Neural progenitor cell (in vitro differentiated cells): ENCODE results near the gene MAN2A1. TPM values are rescaled to one million over a fixed set of nuclear protein-coding genes. Genes with fewer than 3 reads are reported as not detected.

Source experiments
- DNase-seq: peaks from one replicate; pipeline ENCODE4 v3.0.0-alpha.2; 2016; ENCODE audit warnings: low spot score
- H2AFZ ChIP-seq: fragments of 200-600 bp; sonication (generic); replicated peaks from 2 replicates; pipeline ENCODE4 v1.6.1; 2016; ENCODE audit warnings: antibody characterized with exemption
- H3F3A ChIP-seq: fragments of 200-600 bp; sonication (generic); 2 replicates; pipeline ENCODE4 v1.6.1; 2016; ENCODE audit warnings: antibody characterized with exemption, low read depth
- H3K27ac ChIP-seq: fragments of 200-600 bp; sonication (generic); 2 replicates; pipeline ENCODE4 v1.5.1; 2016; ENCODE audit warnings: mild to moderate bottlenecking
- H3K27me3 ChIP-seq: fragments of 200-600 bp; sonication (generic); 2 replicates; pipeline ENCODE4 v1.6.1; 2016; ENCODE audit warnings: mild to moderate bottlenecking, moderate library complexity
- H3K36me3 ChIP-seq: fragments of 200-600 bp; sonication (generic); 2 replicates; pipeline ENCODE4 v1.5.1; 2016
- H3K4me1 ChIP-seq: fragments of 200-600 bp; sonication (generic); 2 replicates; pipeline ENCODE4 v1.6.1; 2016; ENCODE audit warnings: mixed run types
- H3K4me2 ChIP-seq: fragments of 200-600 bp; sonication (generic); 2 replicates; pipeline ENCODE4 v1.6.1; 2016
- H3K4me3 ChIP-seq: fragments of 200-600 bp; sonication (generic); 2 replicates; pipeline ENCODE4 v1.5.1; 2016
- H3K79me2 ChIP-seq: fragments of 200-600 bp; sonication (generic); 2 replicates; pipeline ENCODE4 v1.6.1; 2016; ENCODE audit warnings: low read depth
- H3K9ac ChIP-seq: fragments of 200-600 bp; sonication (generic); 2 replicates; pipeline ENCODE4 v1.6.1; 2016
- H3K9me3 ChIP-seq: fragments of 200-600 bp; sonication (generic); 2 replicates; pipeline ENCODE4 v1.5.1; 2016; ENCODE audit warnings: low read depth
- H4K20me1 ChIP-seq: fragments of 200-600 bp; sonication (generic); 2 replicates; pipeline ENCODE4 v1.6.1; 2016; ENCODE audit warnings: low read depth
- H3K27ac Mint-ChIP-seq: 3 replicates; pipeline ENCODE4 v1.8.0; 2021; ENCODE audit warnings: mixed read lengths
- H3K27me3 Mint-ChIP-seq: 2 replicates; pipeline ENCODE4 v1.8.0; 2022; ENCODE audit warnings: low read depth, mild to moderate bottlenecking, inconsistent platforms, moderate library complexity, mixed read lengths; ENCODE audit not compliant: insufficient read depth
- H3K36me3 Mint-ChIP-seq: 3 replicates; pipeline ENCODE4 v1.8.0; 2021; ENCODE audit warnings: mixed read lengths
- H3K4me1 Mint-ChIP-seq: 3 replicates; pipeline ENCODE4 v1.8.0; 2021; ENCODE audit warnings: mixed read lengths
- H3K4me3 Mint-ChIP-seq: 3 replicates; pipeline ENCODE4 v1.8.0; 2021; ENCODE audit warnings: mild to moderate bottlenecking, moderate library complexity, mixed read lengths
- H3K9me3 Mint-ChIP-seq: 3 replicates; pipeline ENCODE4 v1.8.0; 2020; ENCODE audit warnings: mixed read lengths
- CTCF ChIP-seq: fragments of 200-600 bp; sonication (generic); IDR thresholded peaks from 2 replicates; pipeline ENCODE4 v1.5.1; 2017; ENCODE audit warnings: antibody characterized with exemption, mild to moderate bottlenecking
- EZH2 ChIP-seq: fragments of 200-600 bp; sonication (generic); IDR thresholded peaks from 2 replicates; pipeline ENCODE4 v1.6.1; 2017; ENCODE audit warnings: antibody characterized with exemption, mild to moderate bottlenecking, moderate library complexity
- EZH2phosphoT487 ChIP-seq: fragments of 200-600 bp; sonication (generic); IDR thresholded peaks from 2 replicates; pipeline ENCODE4 v1.6.1; 2017; ENCODE audit warnings: antibody characterized with exemption
- total RNA-seq: library from RNA; depleted of rRNA; stranded (reverse); fragments of >200 nt; gene quantifications from 2 replicates; pipeline ENCODE4 v1.2.3, GENCODE V29; 2015; ENCODE audit warnings: low replicate concordance

Gene MAN2A1
- total RNA-seq, 1 donor from 2014 or later: 130 TPM

GRCh38 chr5:109899163-109899535, 209.4 kb downstream of the MAN2A1 start:
- Histone ChIP-seq H3K36me3 (no peaks in the 10 kb centered on the region), H3K9ac (no peak overlapping the region), H3K4me2 (no peak overlapping the region), H3K27me3 (no peaks in the 10 kb centered on the region), H3F3A (no peaks in the 10 kb centered on the region), H3K4me1 (no peaks in the 10 kb centered on the region), H3K79me2 (no peaks in the 10 kb centered on the region), H2AFZ (no peak overlapping the region), H4K20me1 (no peaks in the 10 kb centered on the region), H3K9me3 (no peaks in the 10 kb centered on the region), H3K27ac (no peak overlapping the region), H3K4me3 (no peak overlapping the region)
- peaks cover under 1% of the 10 kb centered on the region for H3K9me3 Mint-ChIP-seq
- no peak overlapping the region for H3K4me3 Mint-ChIP-seq
- no peak for TF ChIP-seq EZH2phosphoT487
- no peak for TF ChIP-seq EZH2
- TF ChIP-seq CTCF: no peak
- peaks cover 13% of the 10 kb centered on the region for H3K4me1 Mint-ChIP-seq
- H3K36me3 Mint-ChIP-seq: no peaks in the 10 kb centered on the region
- no peak overlapping the region for H3K27ac Mint-ChIP-seq
- H3K27me3 Mint-ChIP-seq: peaks cover 6% of the 10 kb centered on the region
- DNase-seq: no peak

- Mint-ChIP-seq H3K4me3 (no peak overlapping the region), H3K36me3 (no peaks in the 10 kb centered on the region), H3K27me3 (peaks cover 6% of the 10 kb centered on the region), H3K4me1 (peaks cover 13% of the 10 kb centered on the region), H3K9me3 (no peaks in the 10 kb centered on the region), H3K27ac (no peak overlapping the region)
- H3K27ac ChIP-seq: no peak overlapping the region
- H3F3A ChIP-seq: no peaks in the 10 kb centered on the region
- H3K79me2 ChIP-seq: no peaks in the 10 kb centered on the region
- no peak overlapping the region for H2AFZ ChIP-seq
- no peaks in the 10 kb centered on the region for H4K20me1 ChIP-seq
- TF ChIP-seq CTCF (no peak), EZH2 (no peak), EZH2phosphoT487 (no peak)
- no peaks in the 10 kb centered on the region for H3K36me3 ChIP-seq
- no peaks in the 10 kb centered on the region for H3K27me3 ChIP-seq
- DNase-seq: no peak
- H3K4me1 ChIP-seq: no peaks in the 10 kb centered on the region
- H3K4me3 ChIP-seq: no peak overlapping the region
- no peaks in the 10 kb centered on the region for H3K9me3 ChIP-seq
- H3K4me2 ChIP-seq: no peak overlapping the region
- H3K9ac ChIP-seq: no peak overlapping the region
These were observed 210.7 kb downstream of the MAN2A1 start for GRCh38 chr5:109900461-109900860.

- no peaks in the 10 kb centered on the region for H3K36me3 Mint-ChIP-seq
- Histone ChIP-seq H3K4me3 (no peak overlapping the region), H3K27ac (no peak overlapping the region), H3K9me3 (no peaks in the 10 kb centered on the region), H4K20me1 (no peaks in the 10 kb centered on the region), H3F3A (no peaks in the 10 kb centered on the region), H3K27me3 (no peaks in the 10 kb centered on the region), H3K4me2 (no peak overlapping the region), H3K79me2 (no peaks in the 10 kb centered on the region), H3K4me1 (peaks cover 5% of the 10 kb centered on the region), H3K36me3 (no peaks in the 10 kb centered on the region), H3K9ac (no peak overlapping the region), H2AFZ (no peak overlapping the region)
- no peak for DNase-seq
- peaks cover 18% of the 10 kb centered on the region for H3K4me1 Mint-ChIP-seq
- H3K27ac Mint-ChIP-seq: no peak overlapping the region
- no peaks in the 10 kb centered on the region for H3K9me3 Mint-ChIP-seq
- peaks cover 6% of the 10 kb centered on the region for H3K27me3 Mint-ChIP-seq
- no peak for TF ChIP-seq EZH2phosphoT487
- no peak for TF ChIP-seq EZH2
- TF ChIP-seq CTCF: no peak
- H3K4me3 Mint-ChIP-seq: no peak overlapping the region
These were observed 211.3 kb downstream of the MAN2A1 start for GRCh38 chr5:109900911-109901627.
